DOHH2 (cell line): ENCODE results near the gene SLC1A1.
"Not testable (repeated sequence)": the region's sequence is repeated elsewhere in the genome, so short reads cannot be mapped to it uniquely, and the experiment has no call there.

Source experiments
- H3F3A ChIP-seq: fragments of 200-600 bp; sonication (generic), shearing (Covaris generic); 2 replicates; pipeline ENCODE4 v1.6.0; 2016; ENCODE audit warnings: antibody characterized with exemption, mild to moderate bottlenecking; ENCODE audit not compliant: control insufficient read depth, insufficient read depth
- H3K27ac ChIP-seq: fragments of 200-600 bp; sonication (generic); 2 replicates; pipeline ENCODE4 v1.5.1; 2014; ENCODE audit warnings: low read depth, mild to moderate bottlenecking, low read length, moderate library complexity
- H3K27me3 ChIP-seq: fragments of 200-600 bp; sonication (generic); 2 replicates; pipeline ENCODE4 v1.6.1; 2014; ENCODE audit warnings: mild to moderate bottlenecking, low read length, mixed read lengths; ENCODE audit not compliant: control insufficient read depth
- H3K36me3 ChIP-seq: fragments of 200-600 bp; sonication (generic); 2 replicates; pipeline ENCODE4 v1.6.1; 2014; ENCODE audit warnings: mild to moderate bottlenecking, low read length, moderate library complexity, mixed read lengths; ENCODE audit not compliant: control insufficient read depth
- H3K4me1 ChIP-seq: fragments of 200-600 bp; sonication (generic); 2 replicates; pipeline ENCODE4 v1.6.1; 2014; ENCODE audit warnings: mild to moderate bottlenecking, low read length, mixed read lengths; ENCODE audit not compliant: control insufficient read depth
- H3K4me2 ChIP-seq: fragments of 200-600 bp; sonication (generic); 2 replicates; pipeline ENCODE4 v1.6.0; 2014; ENCODE audit warnings: mild to moderate bottlenecking, low read length, moderate library complexity
- H3K4me3 ChIP-seq: fragments of 200-600 bp; sonication (generic); 2 replicates; pipeline ENCODE4 v1.5.1; 2014; ENCODE audit warnings: mild to moderate bottlenecking, low read length, mixed read lengths
- H3K79me2 ChIP-seq: fragments of 200-600 bp; sonication (generic); 2 replicates; pipeline ENCODE4 v1.6.1; 2014; ENCODE audit warnings: mild to moderate bottlenecking, low read length, mixed read lengths; ENCODE audit not compliant: control insufficient read depth
- H3K9me2 ChIP-seq: fragments of 200-600 bp; sonication (generic); replicated peaks from 2 replicates; pipeline ENCODE4 v1.6.1; 2014; ENCODE audit warnings: mild to moderate bottlenecking, low read length, mixed read lengths; ENCODE audit not compliant: control insufficient read depth
- H3K9me3 ChIP-seq: fragments of 200-600 bp; sonication (generic); 2 replicates; pipeline ENCODE4 v1.6.1; 2014; ENCODE audit warnings: antibody characterized with exemption, low read length, mixed read lengths; ENCODE audit not compliant: control insufficient read depth, insufficient read depth
- H4K20me1 ChIP-seq: fragments of 200-600 bp; sonication (generic); 2 replicates; pipeline ENCODE4 v1.6.0; 2014; ENCODE audit warnings: low read depth, mild to moderate bottlenecking, antibody characterized with exemption, low read length, moderate library complexity; ENCODE audit not compliant: control insufficient read depth, insufficient read depth
- EZH2phosphoT487 ChIP-seq: fragments of 200-600 bp; sonication (generic); IDR thresholded peaks from 2 replicates; pipeline ENCODE4 v1.6.1; 2017; ENCODE audit warnings: borderline replicate concordance, mild to moderate bottlenecking, antibody characterized with exemption, low read length, moderate library complexity, mixed read lengths
- TF ChIP-seq, protein P1 (sequence below): fragments of 200-600 bp; sonication (generic); IDR thresholded peaks from one replicate; pipeline ENCODE4 v1.5.1; 2014; ENCODE audit warnings: antibody characterized with exemption, mild to moderate bottlenecking, low read depth, low read length; ENCODE audit not compliant: poor library complexity, severe bottlenecking

Gene SLC1A1

DNA sequence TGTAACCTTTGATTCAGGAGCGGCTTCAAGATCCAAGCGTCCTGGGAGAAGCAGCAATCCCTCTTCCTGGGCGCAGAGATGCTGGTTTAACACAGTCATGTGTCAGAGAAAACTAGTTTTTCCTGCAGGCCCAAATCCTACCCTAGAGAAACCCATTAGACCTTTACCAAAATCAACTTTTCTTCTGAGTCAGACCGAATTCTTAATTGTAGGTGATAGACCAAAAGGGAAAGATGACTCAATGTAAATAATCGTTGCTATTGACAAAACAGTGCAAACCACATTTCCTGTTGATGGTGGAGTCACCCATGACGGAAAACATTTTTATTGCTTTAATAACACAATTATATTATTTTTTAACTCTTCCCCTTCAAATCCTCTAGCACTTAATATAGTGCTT lies 40.1 kb downstream of the SLC1A1 start:
- no peak overlapping the region for H3K4me2 ChIP-seq
- H3K9me2 ChIP-seq = no peaks in the 10 kb centered on the region
- H3K4me1 ChIP-seq = peaks cover 10% of the 10 kb centered on the region
- no peaks in the 10 kb centered on the region for H3K79me2 ChIP-seq
- no peaks in the 10 kb centered on the region for H3K27me3 ChIP-seq
- TF ChIP-seq, protein P1, sequence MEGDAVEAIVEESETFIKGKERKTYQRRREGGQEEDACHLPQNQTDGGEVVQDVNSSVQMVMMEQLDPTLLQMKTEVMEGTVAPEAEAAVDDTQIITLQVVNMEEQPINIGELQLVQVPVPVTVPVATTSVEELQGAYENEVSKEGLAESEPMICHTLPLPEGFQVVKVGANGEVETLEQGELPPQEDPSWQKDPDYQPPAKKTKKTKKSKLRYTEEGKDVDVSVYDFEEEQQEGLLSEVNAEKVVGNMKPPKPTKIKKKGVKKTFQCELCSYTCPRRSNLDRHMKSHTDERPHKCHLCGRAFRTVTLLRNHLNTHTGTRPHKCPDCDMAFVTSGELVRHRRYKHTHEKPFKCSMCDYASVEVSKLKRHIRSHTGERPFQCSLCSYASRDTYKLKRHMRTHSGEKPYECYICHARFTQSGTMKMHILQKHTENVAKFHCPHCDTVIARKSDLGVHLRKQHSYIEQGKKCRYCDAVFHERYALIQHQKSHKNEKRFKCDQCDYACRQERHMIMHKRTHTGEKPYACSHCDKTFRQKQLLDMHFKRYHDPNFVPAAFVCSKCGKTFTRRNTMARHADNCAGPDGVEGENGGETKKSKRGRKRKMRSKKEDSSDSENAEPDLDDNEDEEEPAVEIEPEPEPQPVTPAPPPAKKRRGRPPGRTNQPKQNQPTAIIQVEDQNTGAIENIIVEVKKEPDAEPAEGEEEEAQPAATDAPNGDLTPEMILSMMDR = no peak
- no peak for TF ChIP-seq EZH2phosphoT487
- no peaks in the 10 kb centered on the region for H3K36me3 ChIP-seq
- H4K20me1 ChIP-seq = no peaks in the 10 kb centered on the region
- no peaks in the 10 kb centered on the region for H3F3A ChIP-seq
- H3K9me3 ChIP-seq = no peaks in the 10 kb centered on the region
- no peak overlapping the region for H3K4me3 ChIP-seq
- no peak overlapping the region for H3K27ac ChIP-seq

- not testable (repeated sequence) for H3K36me3 ChIP-seq, H3K9me3 ChIP-seq, H4K20me1 ChIP-seq, H3F3A ChIP-seq, H3K27ac ChIP-seq, H3K27me3 ChIP-seq, H3K4me3 ChIP-seq, H3K9me2 ChIP-seq, H3K79me2 ChIP-seq, H3K4me2 ChIP-seq
- peaks cover 10% of the 10 kb centered on the region for H3K4me1 ChIP-seq
These were observed 40.6 kb downstream of the SLC1A1 start for GRCh38 chr9:4530831-4531230.

GRCh38 chr9:4531355-4531754 lies 41.1 kb downstream of the SLC1A1 start:
- H3K36me3 ChIP-seq, H3K27me3 ChIP-seq, H3K4me3 ChIP-seq, H3K27ac ChIP-seq, H3F3A ChIP-seq, H3K79me2 ChIP-seq, H3K4me2 ChIP-seq, H4K20me1 ChIP-seq, H3K9me3 ChIP-seq, H3K9me2 ChIP-seq: not testable (repeated sequence)
- peaks cover 10% of the 10 kb centered on the region for H3K4me1 ChIP-seq

DNA sequence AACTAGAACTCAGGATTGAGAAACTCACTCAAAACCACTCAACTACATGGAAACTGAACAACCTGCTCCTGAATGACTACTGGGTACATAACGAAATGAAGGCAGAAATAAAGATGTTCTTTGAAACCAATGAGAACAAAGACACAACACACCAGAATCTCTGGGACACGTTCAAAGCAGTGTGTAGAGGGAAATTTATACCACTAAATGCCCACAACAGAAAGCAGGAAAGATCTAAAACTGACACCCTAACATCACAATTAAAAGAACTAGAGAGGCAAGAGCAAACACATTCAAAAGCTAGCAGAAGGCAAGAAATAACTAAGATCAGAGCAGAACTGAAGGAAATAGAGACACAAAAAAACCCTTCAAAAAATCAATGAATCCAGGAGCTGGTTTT lies 43.6 kb downstream of the SLC1A1 start:
- not testable (repeated sequence) for H3K4me2 ChIP-seq, H3K9me2 ChIP-seq, H3K9me3 ChIP-seq, H4K20me1 ChIP-seq, H3F3A ChIP-seq, H3K36me3 ChIP-seq, H3K27ac ChIP-seq, H3K27me3 ChIP-seq, H3K4me3 ChIP-seq, H3K79me2 ChIP-seq
- peaks cover 10% of the 10 kb centered on the region for H3K4me1 ChIP-seq

GRCh38 chr9:4536196-4536595 lies 45.9 kb downstream of the SLC1A1 start:
- not testable (repeated sequence) for H3F3A ChIP-seq, H4K20me1 ChIP-seq, H3K79me2 ChIP-seq, H3K4me3 ChIP-seq, H3K9me2 ChIP-seq, H3K4me1 ChIP-seq, H3K27ac ChIP-seq, H3K36me3 ChIP-seq, H3K27me3 ChIP-seq, H3K9me3 ChIP-seq, H3K4me2 ChIP-seq
